Gastrocnemius medialis (tissue), 4 donors: Measurements from ENCODE around the gene DDX31.

ENCODE experiments used
- POLR2A ChIP-seq, 2 donors: fragments of 450-650 bp; IDR thresholded peaks; one replicate each; pipeline ENCODE4 v1.6.1; 2017; ENCODE audit warnings: antibody characterized with exemption in 2 of 2, mild to moderate bottlenecking in 2 of 2, moderate library complexity in 2 of 2
- TF ChIP-seq, protein P1 (sequence below), 5 experiments: fragments of 450-650 bp in 3 of 5; fragments of 200-600 bp in 2 of 5; sonication (generic) in 2 of 5; IDR thresholded peaks in 4 of 5; conservative IDR thresholded peaks in 1 of 5; 1 replicate in 4 of 5; 2 replicates in 1 of 5; pipeline ENCODE4 v1.5.1; 2016 to 2019; ENCODE audit warnings: antibody characterized with exemption in 5 of 5, mild to moderate bottlenecking in 3 of 5, moderate library complexity in 3 of 5

GRCh38 chr9:132671620-132672412 lies 2.0 kb upstream of the DDX31 start:
- TF ChIP-seq, protein P1, sequence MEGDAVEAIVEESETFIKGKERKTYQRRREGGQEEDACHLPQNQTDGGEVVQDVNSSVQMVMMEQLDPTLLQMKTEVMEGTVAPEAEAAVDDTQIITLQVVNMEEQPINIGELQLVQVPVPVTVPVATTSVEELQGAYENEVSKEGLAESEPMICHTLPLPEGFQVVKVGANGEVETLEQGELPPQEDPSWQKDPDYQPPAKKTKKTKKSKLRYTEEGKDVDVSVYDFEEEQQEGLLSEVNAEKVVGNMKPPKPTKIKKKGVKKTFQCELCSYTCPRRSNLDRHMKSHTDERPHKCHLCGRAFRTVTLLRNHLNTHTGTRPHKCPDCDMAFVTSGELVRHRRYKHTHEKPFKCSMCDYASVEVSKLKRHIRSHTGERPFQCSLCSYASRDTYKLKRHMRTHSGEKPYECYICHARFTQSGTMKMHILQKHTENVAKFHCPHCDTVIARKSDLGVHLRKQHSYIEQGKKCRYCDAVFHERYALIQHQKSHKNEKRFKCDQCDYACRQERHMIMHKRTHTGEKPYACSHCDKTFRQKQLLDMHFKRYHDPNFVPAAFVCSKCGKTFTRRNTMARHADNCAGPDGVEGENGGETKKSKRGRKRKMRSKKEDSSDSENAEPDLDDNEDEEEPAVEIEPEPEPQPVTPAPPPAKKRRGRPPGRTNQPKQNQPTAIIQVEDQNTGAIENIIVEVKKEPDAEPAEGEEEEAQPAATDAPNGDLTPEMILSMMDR (IDR thresholded peaks at IDR 0.05 in 4 of 5, conservative IDR thresholded peaks at IDR 0.05 in 1 of 5), result no peak
- TF ChIP-seq POLR2A (IDR thresholded peaks at IDR 0.05), result no peak
